GM19351 (cell line): ENCODE data around the gene SLC15A2.
"Not testable (repeated sequence)": the region's sequence is repeated elsewhere in the genome, so short reads cannot be mapped to it uniquely, and the experiment has no call there.

Experiments used
- ATAC-seq: cut with Tn5 transposase; IDR thresholded peaks from one replicate; pipeline ENCODE4 v1.9.1; 2021; ENCODE audit warnings: mild to moderate bottlenecking, moderate library complexity; ENCODE audit not compliant: unreplicated experiment

The SLC15A2 gene

GRCh38 chr3:121894301-121894990, at the start of gene SLC15A2:
Gene SLC15A2 (plus strand): TSS chr3:121894401. CDS start chr3:121894477, 76 bp downstream.
- no peak for ATAC-seq

- ATAC-seq, result no peak
These were observed 49.3 kb upstream of the SLC15A2 start for GRCh38 chr3:121844892-121845291.

- ATAC-seq, result no peak
These were observed 41.9 kb upstream of the SLC15A2 start for GRCh38 chr3:121852256-121852655.

- no peak for ATAC-seq
These were observed 38.6 kb upstream of the SLC15A2 start for GRCh38 chr3:121855555-121855954.

- ATAC-seq, result not testable (repeated sequence)
These were observed 36.4 kb upstream of the SLC15A2 start for GRCh38 chr3:121857778-121858177.

- ATAC-seq, result not testable (repeated sequence)
These were observed 31.0 kb upstream of the SLC15A2 start for GRCh38 chr3:121863247-121863646.

GRCh38 chr3:121863801-121864200, 30.4 kb upstream of the SLC15A2 start:
- no peak for ATAC-seq

GRCh38 chr3:121869736-121870135, 24.5 kb upstream of the SLC15A2 start:
- ATAC-seq, result no peak

GRCh38 chr3:121870717-121871116, 23.5 kb upstream of the SLC15A2 start:
- ATAC-seq, result no peak

- ATAC-seq, result no peak
These were observed 22.8 kb upstream of the SLC15A2 start for GRCh38 chr3:121871430-121871829.

GRCh38 chr3:121878411-121878810, 15.8 kb upstream of the SLC15A2 start:
- no peak for ATAC-seq

- ATAC-seq, result no peak
These were observed 10.7 kb upstream of the SLC15A2 start for GRCh38 chr3:121883507-121883906.

- ATAC-seq, result no peak
These were observed 8.8 kb upstream of the SLC15A2 start for GRCh38 chr3:121885386-121885785.

GRCh38 chr3:121895121-121895520, 920 bp downstream of the SLC15A2 start:
- no peak for ATAC-seq

- no peak for ATAC-seq
These were observed 1.5 kb downstream of the SLC15A2 start for GRCh38 chr3:121895736-121896135.

- ATAC-seq, result no peak
These were observed 2.6 kb downstream of the SLC15A2 start for GRCh38 chr3:121896823-121897222.

- no peak for ATAC-seq
These were observed 3.1 kb downstream of the SLC15A2 start for GRCh38 chr3:121897296-121897695.

- no peak for ATAC-seq
These were observed 19.2 kb downstream of the SLC15A2 start for GRCh38 chr3:121913305-121913990.

- ATAC-seq, result no peak
These were observed 20.1 kb downstream of the SLC15A2 start for GRCh38 chr3:121914081-121914998.

GRCh38 chr3:121916189-121916588, 22.0 kb downstream of the SLC15A2 start:
- no peak for ATAC-seq

- no peak for ATAC-seq
These were observed 24.7 kb downstream of the SLC15A2 start for GRCh38 chr3:121918779-121919483.
